Panc1 (cell line): Measurements from ENCODE around the gene GNAT2. TPM values are rescaled to one million over a fixed set of nuclear protein-coding genes. Genes with fewer than 3 reads are reported as not detected.

Experiments
- ATAC-seq: fragments of 200-7000 bp; cut with Tn5 transposase; 2 replicates; pipeline ENCODE4 v1.9.1; 2020; ENCODE audit warnings: mild to moderate bottlenecking, moderate library complexity
- BruUV-seq: library from RNA; stranded (reverse); fragments of 400-500 nt; replicated peaks from 2 replicates; lab custom pipeline; 2021; lab: Mats Ljungman, UMichigan
- CTCF ChIA-PET: fragments of 300-600 bp; sonication (Branson Sonifier 250); formaldehyde crosslinking; loops from one replicate; lab custom pipeline; 2022; ENCODE audit warnings: antibody characterized with exemption; lab: Charles Lee
- POLR2A ChIA-PET: fragments of 300-600 bp; sonication (Branson Sonifier 250); formaldehyde crosslinking; loops from one replicate; lab custom pipeline; 2022; ENCODE audit warnings: antibody characterized with exemption; lab: Charles Lee
- DNase-seq: peaks from one replicate; pipeline ENCODE4 v3.0.0-alpha.2; 2010; ENCODE audit warnings: low read depth, low spot score
- H3K27ac ChIP-seq: 2 replicates; pipeline ENCODE4 v1.5.1; 2011; ENCODE audit warnings: mild to moderate bottlenecking, low read length, inconsistent platforms
- H3K27me3 ChIP-seq: fragments of 200-500 bp; sonication (Bioruptor generic); 2 replicates; pipeline ENCODE4 v1.6.0; 2014; ENCODE audit warnings: low read length, inconsistent platforms; ENCODE audit not compliant: control insufficient read depth, insufficient read depth
- H3K36me3 ChIP-seq: fragments of 200-500 bp; sonication (Bioruptor generic); 2 replicates; pipeline ENCODE4 v1.5.1; 2014; ENCODE audit warnings: inconsistent platforms, mild to moderate bottlenecking, low read length, moderate library complexity; ENCODE audit not compliant: control insufficient read depth, insufficient read depth
- H3K4me1 ChIP-seq: 2 replicates; pipeline ENCODE4 v1.5.1; 2011; ENCODE audit warnings: inconsistent platforms, mild to moderate bottlenecking, low read length, moderate library complexity; ENCODE audit not compliant: control insufficient read depth, insufficient read depth
- H3K4me3 ChIP-seq, 2 experiments: 2 replicates each; pipeline ENCODE4 v1.5.1; 2011 to 2012; ENCODE audit warnings: low read depth in 2 of 2, low read length in 2 of 2, mild to moderate bottlenecking in 2 of 2, inconsistent platforms in 1 of 2, moderate library complexity in 1 of 2
- H3K9me3 ChIP-seq: fragments of 200-500 bp; sonication (Bioruptor generic); 2 replicates; pipeline ENCODE4 v1.5.1; 2014; ENCODE audit warnings: low read depth, mild to moderate bottlenecking, inconsistent platforms, low read length, moderate library complexity; ENCODE audit not compliant: control insufficient read depth, insufficient read depth
- CTCF ChIP-seq: fragments of 450-650 bp; IDR thresholded peaks from 2 replicates; pipeline ENCODE4 v1.5.1; 2017; ENCODE audit warnings: mild to moderate bottlenecking
- POLR2AphosphoS5 ChIP-seq: IDR thresholded peaks from 2 replicates; pipeline ENCODE4 v1.6.1; 2012; ENCODE audit warnings: mild to moderate bottlenecking, low read depth, low read length, moderate library complexity
- REST ChIP-seq, 2 experiments: IDR thresholded peaks; 2 replicates each; pipeline ENCODE4 v1.6.1; 2011 to 2012; ENCODE audit warnings: low read depth in 2 of 2, control low read depth in 1 of 2, low read length in 1 of 2, mild to moderate bottlenecking in 1 of 2, moderate library complexity in 1 of 2; ENCODE audit not compliant: insufficient read depth in 1 of 2
- SIN3A ChIP-seq: IDR thresholded peaks from 2 replicates; pipeline ENCODE4 v1.6.1; 2012; ENCODE audit warnings: low read depth, mild to moderate bottlenecking, low read length, moderate library complexity, borderline replicate concordance; ENCODE audit not compliant: insufficient read depth
- TCF7L2 ChIP-seq: IDR thresholded peaks from 2 replicates; pipeline ENCODE4 v1.6.1; 2011; ENCODE audit warnings: mild to moderate bottlenecking, low read depth, low read length, inconsistent platforms
- in situ Hi-C: cut with HindIII; loops from 2 replicates; pipeline ENCODE4 v1.10.0; 2016; ENCODE audit warnings: low sequenced_read_pairs, low pct_unique_long_range_greater_than_20kb
- intact Hi-C: fragments of 100-400 bp; cut with micrococcal nuclease; formaldehyde crosslinking; loops from one replicate; pipeline ENCODE4 v1.10.0; 2022; ENCODE audit not compliant: unreplicated experiment
- total RNA-seq: library from RNA; stranded (reverse); gene quantifications from one replicate; pipeline ENCODE4 v1.2.1, GENCODE V29; 2021; ENCODE audit not compliant: unreplicated experiment

GNAT2 gene
- total RNA-seq, 1 experiment from 2014 or later = 0.44 TPM

- Histone ChIP-seq H3K27me3 (no peaks in the 10 kb centered on the region), H3K36me3 (0 out of 2 replicates have a peak, but pooled peaks cover 4% of the 10 kb centered on the region), H3K4me1 (no peaks in the 10 kb centered on the region), H3K27ac (no peak overlapping the region), H3K9me3 (no peaks in the 10 kb centered on the region), H3K4me3 (no peak overlapping the region)
- BruUV-seq = no TSS peak
- CTCF ChIA-PET = no interaction called here
- intact Hi-C loops (no loop called here), in situ Hi-C loops (no loop called here)
- no peak for DNase-seq
- TF ChIP-seq SIN3A = no peak
- no peak for TF ChIP-seq REST (IDR thresholded peaks at IDR 0.05; ENCODE audit: insufficient read depth in 1 of 2, low read depth in 2 of 2, low read length in 1 of 2)
- no peak for TF ChIP-seq CTCF
- no peak for TF ChIP-seq TCF7L2
- TF ChIP-seq POLR2AphosphoS5 = no peak
- POLR2A ChIA-PET = no interaction called here
- ATAC-seq = no peak
Observed at GRCh38 chr1:109598655-109599054, 20.8 kb downstream of the GNAT2 start.

- POLR2A ChIA-PET = no interaction called here
Observed at GRCh38 chr1:109598156-109598555, 21.3 kb downstream of the GNAT2 start.

More at GRCh38 chr1:109598156-109598555, 21.3 kb downstream of the GNAT2 start:
- Histone ChIP-seq H3K27me3 (no peaks in the 10 kb centered on the region), H3K27ac (no peak overlapping the region), H3K36me3 (peaks cover 6% of the 10 kb centered on the region; the same call in 1 of the 2 replicates), H3K4me1 (no peaks in the 10 kb centered on the region), H3K4me3 (no peak overlapping the region), H3K9me3 (no peaks in the 10 kb centered on the region)
- no peak for DNase-seq
- intact Hi-C loops (no loop called here), in situ Hi-C loops (no loop called here)
- TF ChIP-seq POLR2AphosphoS5 (no peak), REST (IDR thresholded peaks at IDR 0.05; ENCODE audit: insufficient read depth in 1 of 2, low read depth in 2 of 2, low read length in 1 of 2) (no peak), TCF7L2 (no peak), CTCF (no peak), SIN3A (no peak)
- ATAC-seq = no peak
- BruUV-seq = no TSS peak
- CTCF ChIA-PET = no interaction called here
